ENCODE results near the gene METTL21A. TPM values are rescaled to one million over a fixed set of nuclear protein-coding genes. Genes with fewer than 3 reads are reported as not detected.
"Not testable (repeated sequence)": the region's sequence is repeated elsewhere in the genome, so short reads cannot be mapped to it uniquely, and the experiment has no call there.

The METTL21A gene
- total RNA-seq, 1 donor from 2014 or later = 21.5 TPM

DNA sequence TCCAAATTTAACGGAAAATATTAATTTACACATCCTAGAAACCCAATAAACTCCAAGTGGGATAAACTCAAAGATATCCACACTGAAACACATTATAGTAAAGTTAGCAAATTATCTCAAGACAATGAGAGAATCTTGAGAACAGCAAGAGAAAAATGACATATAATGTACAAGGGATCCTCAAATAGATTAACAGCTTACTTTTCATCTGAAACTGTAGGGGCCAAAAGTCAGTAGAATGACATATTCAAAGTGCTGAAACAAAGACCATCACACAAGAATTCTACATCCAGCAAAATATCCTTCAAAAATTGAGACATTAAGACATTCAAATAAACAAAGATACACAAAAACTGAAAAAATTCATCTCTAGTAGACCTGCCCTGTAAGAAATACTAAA lies 18.7 kb upstream of the METTL21A start:
- H3K27me3 ChIP-seq (ENCODE audit: control insufficient read depth, insufficient read depth, low read length) = no peaks in the 10 kb centered on the region
- no peak for DNase-seq (ENCODE audit: low read depth)
- TF ChIP-seq CTCF (IDR thresholded peaks at IDR 0.05; ENCODE audit: insufficient read depth, low read length, poor library complexity, severe bottlenecking) = no peak
- H3K36me3 ChIP-seq (ENCODE audit: control insufficient read depth, insufficient read depth, low read length) = no peaks in the 10 kb centered on the region
- no peak overlapping the region for H3K4me3 ChIP-seq (ENCODE audit: low read depth, low read length)

DNA sequence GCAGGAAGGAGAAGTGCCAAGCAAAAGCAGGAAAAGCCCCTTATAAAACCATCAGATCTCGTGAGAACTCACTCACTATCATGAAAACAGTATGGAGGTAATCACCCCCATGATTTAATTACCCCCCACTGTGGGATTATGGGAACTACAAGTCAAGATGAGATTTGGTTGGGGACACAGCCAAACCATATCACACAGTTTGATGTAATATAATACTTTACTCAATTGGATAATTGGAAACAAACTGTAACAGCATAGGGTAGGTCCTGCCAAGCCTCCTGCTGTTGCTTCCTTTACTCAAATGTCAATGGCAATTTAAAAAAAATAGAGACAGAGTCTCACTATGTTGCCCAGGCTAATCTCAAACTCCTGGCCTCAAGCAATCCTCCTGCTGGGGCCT lies 15.5 kb upstream of the METTL21A start:
- Histone ChIP-seq H3K36me3 (ENCODE audit: control insufficient read depth, insufficient read depth, low read length) (no peaks in the 10 kb centered on the region), H3K27me3 (ENCODE audit: control insufficient read depth, insufficient read depth, low read length) (no peaks in the 10 kb centered on the region), H3K4me3 (ENCODE audit: low read depth, low read length) (no peak overlapping the region)
- TF ChIP-seq CTCF (IDR thresholded peaks at IDR 0.05; ENCODE audit: insufficient read depth, low read length, poor library complexity, severe bottlenecking) = no peak
- DNase-seq (ENCODE audit: low read depth) = no peak

- Histone ChIP-seq H3K4me3 (ENCODE audit: low read depth, low read length) (no peak overlapping the region), H3K36me3 (ENCODE audit: control insufficient read depth, insufficient read depth, low read length) (no peaks in the 10 kb centered on the region), H3K27me3 (ENCODE audit: control insufficient read depth, insufficient read depth, low read length) (no peaks in the 10 kb centered on the region)
- DNase-seq (ENCODE audit: low read depth) = no peak
- TF ChIP-seq CTCF (IDR thresholded peaks at IDR 0.05; ENCODE audit: insufficient read depth, low read length, poor library complexity, severe bottlenecking) = no peak
These were observed 15.0 kb upstream of the METTL21A start for GRCh38 chr2:207640160-207640559.

GRCh38 chr2:207639288-207639687 lies 14.1 kb upstream of the METTL21A start:
- not testable (repeated sequence) for DNase-seq (ENCODE audit: low read depth); H3K4me3 ChIP-seq (ENCODE audit: low read depth, low read length); H3K36me3 ChIP-seq (ENCODE audit: control insufficient read depth, insufficient read depth, low read length)

GRCh38 chr2:207635468-207636200 lies 10.4 kb upstream of the METTL21A start:
- no peak for TF ChIP-seq CTCF (IDR thresholded peaks at IDR 0.05; ENCODE audit: insufficient read depth, low read length, poor library complexity, severe bottlenecking)
- DNase-seq (ENCODE audit: low read depth) = no peak
- Histone ChIP-seq H3K27me3 (ENCODE audit: control insufficient read depth, insufficient read depth, low read length) (no peaks in the 10 kb centered on the region), H3K4me3 (ENCODE audit: low read depth, low read length) (no peak overlapping the region), H3K36me3 (ENCODE audit: control insufficient read depth, insufficient read depth, low read length) (no peaks in the 10 kb centered on the region)

More at GRCh38 chr2:207639288-207639687, 14.1 kb upstream of the METTL21A start:
- H3K27me3 ChIP-seq (ENCODE audit: control insufficient read depth, insufficient read depth, low read length) = not testable (repeated sequence)

GRCh38 chr2:207633686-207634085 lies 8.5 kb upstream of the METTL21A start:
- Histone ChIP-seq H3K36me3 (ENCODE audit: control insufficient read depth, insufficient read depth, low read length) (no peaks in the 10 kb centered on the region), H3K4me3 (ENCODE audit: low read depth, low read length) (no peak overlapping the region)
- DNase-seq (ENCODE audit: low read depth) = no peak

More at GRCh38 chr2:207633686-207634085, 8.5 kb upstream of the METTL21A start:
- H3K27me3 ChIP-seq (ENCODE audit: control insufficient read depth, insufficient read depth, low read length) = no peaks in the 10 kb centered on the region
- no peak for TF ChIP-seq CTCF (IDR thresholded peaks at IDR 0.05; ENCODE audit: insufficient read depth, low read length, poor library complexity, severe bottlenecking)

All from kidney epithelial cell (primary cell).